ENCODE results near the gene DBP.

DNA sequence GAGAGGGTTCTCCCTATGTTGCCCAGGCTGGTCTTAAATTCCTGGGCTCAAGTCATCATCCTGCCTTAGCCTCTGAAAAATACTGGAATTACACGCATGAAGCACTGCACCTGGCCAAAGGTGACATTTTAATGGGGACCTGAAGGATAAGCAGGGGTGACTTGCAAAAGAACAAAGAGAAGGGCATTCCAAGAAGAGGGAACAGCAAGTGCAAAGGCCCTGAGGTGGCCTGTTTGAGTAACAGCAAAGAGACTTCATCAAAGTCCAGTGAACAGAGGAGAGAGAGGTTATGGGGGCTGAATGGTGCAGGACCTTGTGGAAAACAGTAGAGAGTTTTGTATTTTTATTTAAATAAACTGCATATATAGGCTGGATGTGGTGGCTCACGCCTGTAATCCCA is 4.7 kb upstream of the DBP start:
- TF ChIP-seq, protein P1, sequence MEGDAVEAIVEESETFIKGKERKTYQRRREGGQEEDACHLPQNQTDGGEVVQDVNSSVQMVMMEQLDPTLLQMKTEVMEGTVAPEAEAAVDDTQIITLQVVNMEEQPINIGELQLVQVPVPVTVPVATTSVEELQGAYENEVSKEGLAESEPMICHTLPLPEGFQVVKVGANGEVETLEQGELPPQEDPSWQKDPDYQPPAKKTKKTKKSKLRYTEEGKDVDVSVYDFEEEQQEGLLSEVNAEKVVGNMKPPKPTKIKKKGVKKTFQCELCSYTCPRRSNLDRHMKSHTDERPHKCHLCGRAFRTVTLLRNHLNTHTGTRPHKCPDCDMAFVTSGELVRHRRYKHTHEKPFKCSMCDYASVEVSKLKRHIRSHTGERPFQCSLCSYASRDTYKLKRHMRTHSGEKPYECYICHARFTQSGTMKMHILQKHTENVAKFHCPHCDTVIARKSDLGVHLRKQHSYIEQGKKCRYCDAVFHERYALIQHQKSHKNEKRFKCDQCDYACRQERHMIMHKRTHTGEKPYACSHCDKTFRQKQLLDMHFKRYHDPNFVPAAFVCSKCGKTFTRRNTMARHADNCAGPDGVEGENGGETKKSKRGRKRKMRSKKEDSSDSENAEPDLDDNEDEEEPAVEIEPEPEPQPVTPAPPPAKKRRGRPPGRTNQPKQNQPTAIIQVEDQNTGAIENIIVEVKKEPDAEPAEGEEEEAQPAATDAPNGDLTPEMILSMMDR (conservative IDR thresholded peaks at IDR 0.05; ENCODE audit: low read depth, low read length), result no peak
- no peak for TF ChIP-seq EZH2 (IDR thresholded peaks at IDR 0.05; ENCODE audit: borderline replicate concordance, low read depth, low read length, poor library complexity, severe bottlenecking)

Data from A673 (cell line).